Adipose tissue (tissue), 3 donors: Measurements from ENCODE around the gene GATA2. TPM values are rescaled to one million over a fixed set of nuclear protein-coding genes. Genes with fewer than 3 reads are reported as not detected.

Experiments used
- H3K27ac ChIP-seq: one replicate; pipeline ENCODE4 v1.5.1; 2013; ENCODE audit warnings: low read depth, low read length
- WGBS, 3 donors: extraction: QIAGEN DNeasy Blood & Tissue Kit; methylation state at CpG; one replicate each; pipeline ENCODE4 v1.1.7; 2013; 5-methylcytosine and 5-hydroxymethylcytosine counted together
- polyA plus RNA-seq, 3 donors: library from polyadenylated mRNA; stranded (reverse); fragments of 200-250 nt; gene quantifications; one replicate each; pipeline ENCODE4 v1.2.3, GENCODE V29; 2013
- donor health status: healthy with polysubstance abuse.
- donor health status: Bipolar disorder and iron deficiency.
- donor health status: healthy.

The GATA2 gene
- polyA plus RNA-seq, 3 donors: 6.4 to 26.3 (median 14.3) TPM

GRCh38 chr3:128452678-128453275 lies 40.2 kb downstream of the GATA2 start:
- no peak overlapping the region for H3K27ac ChIP-seq
- WGBS, 3 donors: 62 to 92% (median 80%) methylated on average over 21 of the region's 21 CpGs

- no peak overlapping the region for H3K27ac ChIP-seq
- WGBS, 3 donors: 85 to 93% (median 91%) methylated on average over 9 of the region's 9 CpGs
Observed at GRCh38 chr3:128452120-128452519, 40.9 kb downstream of the GATA2 start.

DNA sequence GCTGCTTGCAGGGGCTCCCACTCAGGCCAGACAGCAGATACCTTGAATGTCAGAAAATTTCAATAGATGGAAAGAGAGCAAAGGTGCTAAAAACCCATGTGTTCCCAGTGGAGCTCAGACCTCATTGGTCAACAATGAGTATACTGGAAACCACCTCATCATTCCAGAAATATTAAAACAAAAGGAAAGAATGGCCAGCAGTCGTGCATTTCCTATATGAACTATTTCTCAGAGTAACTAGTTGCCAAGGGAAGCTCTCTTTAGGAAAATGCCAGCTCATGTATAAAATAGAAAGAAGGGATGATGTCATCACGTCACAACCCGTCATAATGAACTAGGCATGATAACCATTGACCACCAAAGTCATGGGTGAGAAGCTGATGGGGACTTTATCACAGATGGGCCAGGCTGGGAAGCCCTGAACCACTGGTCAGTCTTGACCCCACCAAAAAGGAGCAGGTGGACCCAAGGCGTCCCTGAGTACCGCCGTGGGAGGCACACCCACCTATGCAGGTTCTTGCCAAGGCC lies 43.8 kb downstream of the GATA2 start:
- 73 to 93% (median 85%) methylated on average over 6 of the region's 6 CpGs for WGBS, 3 donors
- no peak overlapping the region for H3K27ac ChIP-seq

- 42 to 62% (median 55%) methylated on average over 6 of the region's 6 CpGs for WGBS, 3 donors
- H3K27ac ChIP-seq: no peak overlapping the region
Observed at GRCh38 chr3:128448491-128448890, 44.5 kb downstream of the GATA2 start.

DNA sequence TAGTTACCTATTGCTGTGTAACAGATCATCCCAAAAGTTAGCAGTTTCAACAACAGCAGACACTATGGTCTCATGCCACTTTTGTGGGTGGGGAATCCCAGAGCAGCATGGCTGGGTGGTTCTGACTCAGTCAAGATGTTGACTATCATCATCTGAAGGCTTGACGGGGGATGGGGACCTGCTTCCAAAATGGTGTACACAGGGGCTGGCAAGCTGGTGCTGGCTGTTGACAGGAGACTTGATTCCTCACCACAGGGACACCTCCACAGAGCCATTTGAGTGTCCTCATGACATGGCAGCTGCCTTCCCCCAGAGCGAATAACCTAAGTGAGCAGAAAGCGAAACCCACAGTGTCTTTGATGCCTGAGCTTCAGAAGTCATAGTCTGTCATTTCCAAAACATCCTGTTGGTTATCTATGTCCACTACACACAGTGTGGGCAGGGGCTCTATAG lies 45.4 kb downstream of the GATA2 start:
- WGBS, 3 donors: 87 to 98% (median 90%) methylated on average over 3 of the region's 3 CpGs
- H3K27ac ChIP-seq: no peak overlapping the region

GRCh38 chr3:128446821-128447220 lies 46.2 kb downstream of the GATA2 start:
- H3K27ac ChIP-seq: no peak overlapping the region
- WGBS, 3 donors: 87 to 93% (median 89%) methylated on average over 1 of the region's 1 CpG

GRCh38 chr3:128445357-128445756 lies 47.6 kb downstream of the GATA2 start:
- WGBS, 3 donors: 80 to 97% (median 90%) methylated on average over 1 of the region's 1 CpG
- H3K27ac ChIP-seq: no peak overlapping the region

DNA sequence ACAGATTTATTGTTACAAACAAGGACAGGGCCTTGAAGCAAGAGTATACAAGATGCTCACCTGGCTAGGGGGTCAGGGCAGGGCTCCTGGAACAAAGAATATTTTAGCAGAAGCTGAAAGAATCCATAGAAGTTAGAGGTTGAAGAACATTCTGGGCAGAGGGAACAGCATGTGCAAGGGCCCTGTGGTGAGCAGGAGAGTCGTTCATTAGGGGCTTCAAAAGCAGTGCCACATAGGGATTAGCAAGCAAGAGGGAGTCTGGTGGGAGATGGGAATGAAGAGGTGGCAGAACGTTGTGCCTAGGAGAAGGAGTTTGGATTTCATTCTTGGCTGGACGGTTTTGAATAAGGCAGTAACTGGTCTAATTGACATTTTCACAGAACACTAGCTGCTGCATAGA lies 49.2 kb downstream of the GATA2 start:
- H3K27ac ChIP-seq: no peak overlapping the region
- 58 to 72% (median 68%) methylated on average over 3 of the region's 3 CpGs for WGBS, 3 donors

DNA sequence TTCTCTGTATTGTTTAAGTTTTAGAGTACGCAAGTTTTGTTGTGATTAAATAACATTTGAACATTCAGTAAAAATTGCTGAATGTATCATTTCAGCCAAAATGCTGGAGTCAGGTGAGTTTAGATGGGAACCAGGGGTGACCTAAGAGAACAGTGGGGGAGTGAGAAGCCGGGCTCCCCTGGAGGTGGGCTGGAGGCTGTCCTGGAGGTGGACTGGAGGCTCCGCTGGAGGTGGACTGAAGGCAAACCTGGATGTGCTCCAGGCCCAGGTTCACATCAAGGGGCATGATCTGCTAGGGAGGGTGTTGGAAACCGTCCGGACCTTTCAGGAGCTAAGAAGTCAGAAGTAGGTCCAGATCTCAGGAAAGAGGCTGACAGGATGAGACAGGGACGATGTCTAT lies 50.1 kb downstream of the GATA2 start:
- WGBS, 3 donors: 86 to 92% (median 91%) methylated on average over 6 of the region's 6 CpGs
- H3K27ac ChIP-seq: no peak overlapping the region

- H3K27ac ChIP-seq: no peak overlapping the region
- WGBS, 3 donors: 87 to 92% (median 87%) methylated on average over 7 of the region's 7 CpGs
Observed at GRCh38 chr3:128442070-128442469, 50.9 kb downstream of the GATA2 start.

DNA sequence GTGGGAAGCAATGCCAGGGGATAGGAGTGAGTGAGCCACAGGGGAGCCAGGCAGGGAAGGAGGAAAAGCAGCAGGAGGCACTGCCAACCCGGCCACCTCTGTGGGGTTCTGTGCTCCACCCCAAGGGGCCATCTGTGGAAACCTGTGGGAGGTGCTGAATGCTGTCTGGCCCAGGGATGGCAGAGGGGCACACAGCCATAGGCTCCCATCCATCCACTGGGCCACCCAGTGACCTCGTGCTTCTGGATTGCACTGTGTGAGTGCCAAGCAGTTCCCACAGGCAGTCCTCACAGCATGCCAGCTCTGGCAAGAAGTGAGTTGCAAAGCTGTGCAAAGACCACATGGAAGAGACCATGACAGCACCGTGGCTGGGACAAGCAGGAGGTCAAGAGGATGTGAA lies 53.8 kb downstream of the GATA2 start:
- no peak overlapping the region for H3K27ac ChIP-seq
- WGBS, 3 donors: 65 to 71% (median 66%) methylated on average over 3 of the region's 3 CpGs

DNA sequence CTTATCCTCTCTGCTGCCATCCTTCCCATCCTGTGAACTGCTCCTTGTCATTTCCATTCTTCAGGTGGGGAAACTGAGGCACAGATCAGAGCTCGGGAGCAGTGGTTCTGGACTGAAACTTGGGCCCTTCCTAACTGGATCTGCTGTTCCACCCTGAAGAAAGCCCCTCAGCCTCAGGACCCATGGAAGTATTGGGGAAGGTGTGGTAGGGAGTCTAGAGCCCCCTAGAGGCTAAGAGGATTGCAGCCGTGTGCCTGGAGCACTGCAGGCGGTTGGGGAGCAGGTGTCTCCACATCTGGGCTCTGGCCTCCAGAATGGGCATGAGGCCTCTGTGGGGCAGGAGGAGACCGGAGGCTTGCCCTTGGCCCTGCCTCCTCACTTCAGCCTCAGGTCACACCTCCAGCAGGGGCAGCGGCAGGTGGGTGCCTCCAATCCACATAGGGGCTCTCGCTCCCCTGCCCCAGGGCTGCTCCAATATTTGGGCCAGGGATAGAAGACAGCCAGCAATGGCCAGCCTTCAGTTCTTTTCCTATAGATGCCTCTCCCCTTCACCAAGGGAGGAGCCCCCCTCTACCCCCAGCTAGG lies 54.4 kb downstream of the GATA2 start:
- 63 to 78% (median 78%) methylated on average over 6 of the region's 6 CpGs for WGBS, 3 donors
- no peak overlapping the region for H3K27ac ChIP-seq

GRCh38 chr3:128436214-128436613 lies 56.8 kb downstream of the GATA2 start:
- H3K27ac ChIP-seq: no peak overlapping the region
- WGBS, 3 donors: 62 to 91% (median 77%) methylated on average over 3 of the region's 3 CpGs

DNA sequence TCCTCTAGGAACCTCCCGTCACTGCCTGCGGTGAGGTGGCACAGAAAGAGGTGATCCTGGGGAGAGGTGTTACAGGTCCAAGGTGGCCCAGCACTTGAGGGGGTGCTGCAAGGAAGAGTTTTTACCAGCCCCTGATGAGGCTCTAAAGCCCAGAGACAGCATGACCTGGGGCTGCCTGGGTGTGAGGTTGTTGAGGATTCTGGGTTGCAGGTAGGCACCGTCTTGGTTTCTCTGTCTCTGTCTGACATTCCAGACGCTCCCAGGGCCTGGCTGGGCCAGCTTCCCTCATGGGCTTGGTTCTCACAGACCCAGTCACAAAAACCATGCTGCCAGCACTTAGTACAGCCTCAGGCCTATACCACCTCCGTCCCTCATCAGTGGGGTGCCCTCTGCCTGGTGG lies 57.4 kb downstream of the GATA2 start:
- WGBS, 3 donors: 88 to 96% (median 90%) methylated on average over 5 of the region's 5 CpGs
- H3K27ac ChIP-seq: no peak overlapping the region

DNA sequence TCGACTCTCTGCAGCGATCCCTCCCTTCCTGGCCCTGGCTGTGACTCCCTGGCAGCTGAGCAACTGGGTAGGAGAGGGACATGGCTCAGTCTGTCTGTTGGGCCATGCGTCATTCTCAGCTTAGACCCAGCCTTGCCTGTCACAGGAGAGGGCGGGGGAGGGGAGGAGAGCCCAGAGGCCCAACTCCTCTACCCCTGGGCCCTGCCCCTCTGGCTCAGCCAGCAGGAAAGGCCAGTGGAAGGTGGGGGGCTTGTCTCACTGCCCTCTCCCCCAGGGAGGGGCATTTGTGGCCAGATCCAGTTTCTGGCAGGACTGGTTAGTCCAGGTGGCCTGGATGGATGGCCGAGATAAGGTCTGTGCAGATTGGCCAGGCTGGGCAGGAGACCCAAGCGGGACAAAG lies 57.9 kb downstream of the GATA2 start:
- no peak overlapping the region for H3K27ac ChIP-seq
- WGBS, 3 donors: 45 to 93% (median 77%) methylated on average over 6 of the region's 6 CpGs

GRCh38 chr3:128434524-128434923 lies 58.5 kb downstream of the GATA2 start:
- WGBS, 3 donors: 88 to 94% (median 91%) methylated on average over 2 of the region's 2 CpGs
- no peak overlapping the region for H3K27ac ChIP-seq

DNA sequence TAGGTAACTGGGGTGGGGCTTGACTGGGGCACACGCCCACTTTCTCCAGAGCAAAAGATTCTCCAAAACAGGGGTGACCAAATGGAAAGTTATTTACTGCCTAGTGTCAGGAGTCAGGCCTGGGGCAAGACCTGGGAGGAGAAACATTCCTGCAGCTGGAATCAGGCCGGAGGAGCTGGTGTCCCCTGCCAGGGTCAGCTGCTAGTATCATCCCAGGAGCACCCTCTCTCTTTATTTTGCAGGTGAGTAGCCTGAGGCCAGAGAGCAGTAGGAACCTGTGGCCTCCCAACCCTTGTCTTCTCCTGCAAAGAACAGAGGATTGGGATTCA lies 59.2 kb downstream of the GATA2 start:
- 61 to 80% (median 68%) methylated on average over 2 of the region's 2 CpGs for WGBS, 3 donors
- H3K27ac ChIP-seq: no peak overlapping the region

DNA sequence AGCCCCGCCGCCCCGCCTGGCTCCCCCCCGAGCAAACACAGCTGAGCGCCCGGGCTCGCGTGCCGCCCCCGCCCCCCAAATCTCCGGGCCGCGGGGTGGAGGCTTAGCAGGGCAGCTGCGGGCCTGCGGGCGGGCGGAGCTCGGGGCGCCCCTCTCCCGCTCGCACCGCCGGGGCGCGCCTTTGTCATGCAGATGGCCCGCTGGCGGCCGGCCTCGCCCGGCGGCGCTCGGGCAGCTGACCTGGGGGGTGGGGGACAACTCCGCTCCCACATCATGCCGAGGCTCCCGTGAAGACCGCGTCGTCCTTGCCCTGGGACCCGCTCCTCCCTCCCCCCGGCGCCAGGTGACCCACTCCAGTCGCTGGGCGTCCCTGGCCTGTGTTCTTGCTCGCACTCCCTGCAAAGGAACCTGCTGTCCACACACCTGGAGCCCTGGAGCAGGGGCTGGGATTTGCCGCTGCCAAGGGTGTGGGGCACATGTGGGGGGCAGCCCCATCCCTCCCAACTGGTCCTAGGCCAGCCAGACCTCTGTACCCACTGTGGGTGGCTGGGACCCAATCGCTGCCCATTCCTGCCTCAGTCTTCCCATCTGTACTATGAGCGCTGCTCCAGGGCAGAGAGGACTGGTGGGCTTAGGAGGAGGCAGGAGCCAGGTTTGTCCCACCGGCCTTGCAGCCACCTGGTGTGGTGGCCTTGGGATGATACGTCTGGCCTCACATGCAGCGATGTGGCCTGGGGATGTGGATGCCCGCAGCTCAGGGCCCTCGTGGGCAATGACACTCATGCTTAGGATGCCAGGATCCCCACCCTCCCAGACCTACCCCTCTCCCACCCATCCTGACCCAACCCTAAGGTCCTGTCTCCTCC lies 59.8 kb downstream of the GATA2 start:
- WGBS, 3 donors: 15 to 27% (median 18%) methylated on average over 28 to 53 of the region's 53 CpGs
- no peak overlapping the region for H3K27ac ChIP-seq

DNA sequence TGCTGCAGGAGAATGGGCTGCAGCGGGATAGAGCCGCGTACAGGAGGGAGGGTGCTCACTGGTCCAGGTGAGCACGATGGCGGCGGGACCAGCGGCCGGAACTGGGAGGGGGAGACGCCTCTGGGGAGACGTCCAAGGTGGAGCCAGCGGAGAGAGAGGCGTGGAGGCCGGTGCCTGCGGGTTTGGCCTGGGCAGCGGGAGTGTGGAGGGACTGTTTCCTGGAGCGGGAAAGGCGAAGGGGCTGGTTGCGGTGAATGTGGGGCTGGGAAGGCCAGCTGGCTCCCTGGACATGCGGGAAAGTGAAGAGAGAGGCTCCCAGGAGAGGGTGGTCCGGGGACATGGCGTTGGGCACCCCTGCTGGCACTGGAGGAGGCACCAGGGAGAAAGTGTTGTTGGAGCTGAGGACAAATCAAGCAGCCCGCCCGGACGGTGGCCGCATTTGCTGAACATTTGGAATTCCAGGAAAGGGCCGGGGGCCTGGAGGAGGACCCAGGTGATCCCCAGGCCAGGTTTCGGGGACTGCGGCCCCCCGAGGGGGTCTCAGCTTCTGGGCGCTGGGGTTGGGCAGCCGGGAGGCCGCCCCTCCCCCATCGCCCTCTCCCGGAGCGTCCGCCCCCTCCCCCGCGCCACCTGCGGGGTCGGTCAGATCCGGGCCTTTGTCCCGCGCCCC lies 60.6 kb downstream of the GATA2 start:
- 8 to 21% (median 12%) methylated on average over 29 to 43 of the region's 43 CpGs for WGBS, 3 donors
- no peak overlapping the region for H3K27ac ChIP-seq
